ENCODE measurements around the gene GPC6.

DNA sequence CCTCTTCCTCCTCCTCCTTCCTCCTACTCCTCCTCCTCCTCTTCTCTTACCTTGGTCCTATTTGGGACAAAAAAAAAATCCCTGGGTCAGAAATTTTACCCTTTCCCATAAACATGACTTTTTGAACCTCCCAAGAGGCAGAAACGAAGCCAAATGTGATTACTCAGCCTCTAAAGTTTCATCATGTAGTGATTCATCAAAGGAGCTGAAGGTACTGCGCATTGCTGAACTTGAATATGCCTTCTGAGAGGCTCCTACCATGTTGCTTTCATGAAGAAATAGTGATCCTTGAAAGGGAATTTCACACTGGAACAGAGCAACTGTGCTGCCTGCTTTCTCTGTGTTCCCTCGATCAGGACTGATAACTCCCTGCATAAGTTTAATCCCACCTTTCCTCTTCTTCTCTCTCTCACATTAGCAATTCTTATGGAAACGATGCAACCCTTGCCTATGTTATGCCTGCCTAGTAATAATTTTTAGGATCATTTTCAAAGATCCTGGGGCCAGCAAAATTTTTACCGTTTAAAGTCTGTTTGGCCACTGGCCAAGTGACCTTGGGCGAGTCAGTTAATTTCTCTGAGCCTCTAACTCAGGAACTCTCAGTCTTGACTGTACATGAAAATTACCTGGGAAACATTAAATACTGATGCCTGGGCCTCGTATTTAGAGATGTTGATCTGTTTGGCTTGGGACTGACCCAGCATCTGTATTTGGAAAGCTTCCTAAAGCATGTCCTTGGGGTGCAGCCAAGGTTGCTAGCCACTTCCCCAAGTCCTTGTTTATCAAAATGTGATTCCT, 1103.3 kb downstream of the GPC6 start:
- no peak for TF ChIP-seq EZH2phosphoT487 (IDR thresholded peaks at IDR 0.05; ENCODE audit: insufficient read depth, low read depth)
- TF ChIP-seq EZH2 (IDR thresholded peaks at IDR 0.05; ENCODE audit: insufficient read depth, poor library complexity, severe bottlenecking), result no peak

All from GM23248 (cell line).